ENCODE measurements around the gene CYB5RL.

CYB5RL gene

GRCh38 chr1:54191525-54191924 lies 8.3 kb downstream of the CYB5RL start:
- CTCF ChIA-PET = interaction anchor here (2.1 kb wide), 1 partner anchor 10 kb away, joined by 6 read pairs; no protein-coding TSS in a partner anchor
- DNase-seq (ENCODE audit: extremely low spot score) = no peak
- TF ChIP-seq CTBP1 (IDR thresholded peaks at IDR 0.05; ENCODE audit: borderline replicate concordance) (no peak), NFRKB (IDR thresholded peaks at IDR 0.05) (no peak), SP1 (IDR thresholded peaks at IDR 0.05) (no peak), ZNF384 (IDR thresholded peaks at IDR 0.05) (no peak), HDGF (IDR thresholded peaks at IDR 0.05; ENCODE audit: borderline replicate concordance) (no peak), FOXM1 (IDR thresholded peaks at IDR 0.05; ENCODE audit: borderline replicate concordance) (no peak), SUZ12 (IDR thresholded peaks at IDR 0.05) (no peak), LEF1 (IDR thresholded peaks at IDR 0.05; ENCODE audit: borderline replicate concordance) (no peak), ELF4 (IDR thresholded peaks at IDR 0.05) (no peak), PKNOX1 (IDR thresholded peaks at IDR 0.05) (no peak), TARDBP (IDR thresholded peaks at IDR 0.05) (no peak), FOXA1 (IDR thresholded peaks at IDR 0.05) (no peak), BHLHE40 (IDR thresholded peaks at IDR 0.05; ENCODE audit: borderline replicate concordance) (no peak), ARNT (IDR thresholded peaks at IDR 0.05) (no peak), FOXK2 (IDR thresholded peaks at IDR 0.05) (no peak), L3MBTL2 (conservative IDR thresholded peaks at IDR 0.05) (no peak)
- POLR2A ChIA-PET = interaction anchor here (2.3 kb wide), 1 partner anchor 9 kb away, joined by 8 read pairs; the partner anchor contains the start of genes CYB5RL and MRPL37

- POLR2A ChIA-PET = interaction anchor here (1.2 to 2.3 kb wide), 2 partner anchors 8 to 10 kb away, joined by 3 to 8 read pairs; partner anchors contain the start of genes CYB5RL and MRPL37
- no peak for DNase-seq (ENCODE audit: extremely low spot score)
- CTCF ChIA-PET = interaction anchor here (0.6 to 2.1 kb wide), 2 partner anchors 9 to 72 kb away, joined by 3 to 6 read pairs; no protein-coding TSS in a partner anchor
- TF ChIP-seq LEF1 (IDR thresholded peaks at IDR 0.05; ENCODE audit: borderline replicate concordance) (no peak), SUZ12 (IDR thresholded peaks at IDR 0.05) (no peak)
These were observed 9.3 kb downstream of the CYB5RL start for GRCh38 chr1:54190526-54190925.

GRCh38 chr1:54188291-54188690 lies 11.5 kb downstream of the CYB5RL start:
- DNase-seq (ENCODE audit: extremely low spot score) = no peak
- ChIA-PET POLR2A (no interaction called here), CTCF (no interaction called here)
- TF ChIP-seq HDGF (IDR thresholded peaks at IDR 0.05; ENCODE audit: borderline replicate concordance) (no peak), TARDBP (IDR thresholded peaks at IDR 0.05) (no peak), FOXM1 (IDR thresholded peaks at IDR 0.05; ENCODE audit: borderline replicate concordance) (no peak), ELF4 (IDR thresholded peaks at IDR 0.05) (no peak), ZNF384 (IDR thresholded peaks at IDR 0.05) (no peak), L3MBTL2 (conservative IDR thresholded peaks at IDR 0.05) (no peak), SUZ12 (IDR thresholded peaks at IDR 0.05) (no peak), ARNT (IDR thresholded peaks at IDR 0.05) (no peak), FOXK2 (IDR thresholded peaks at IDR 0.05) (no peak), PKNOX1 (IDR thresholded peaks at IDR 0.05) (no peak), SP1 (IDR thresholded peaks at IDR 0.05) (no peak), FOXA1 (IDR thresholded peaks at IDR 0.05) (no peak), NFRKB (IDR thresholded peaks at IDR 0.05) (no peak), CTBP1 (IDR thresholded peaks at IDR 0.05; ENCODE audit: borderline replicate concordance) (no peak), BHLHE40 (IDR thresholded peaks at IDR 0.05; ENCODE audit: borderline replicate concordance) (no peak)

GRCh38 chr1:54186056-54186455 lies 13.8 kb downstream of the CYB5RL start:
- ChIA-PET POLR2A (interaction anchor here (0.9 kb wide), 1 partner anchor 14 kb away, joined by 4 read pairs; the partner anchor contains the start of gene MRPL37), CTCF (no interaction called here)
- TF ChIP-seq FOXM1 (IDR thresholded peaks at IDR 0.05; ENCODE audit: borderline replicate concordance) = no peak
- TF ChIP-seq FOXK2 (IDR thresholded peaks at IDR 0.05) = no peak
- TF ChIP-seq NFRKB (IDR thresholded peaks at IDR 0.05) = no peak
- no peak for TF ChIP-seq HDGF (IDR thresholded peaks at IDR 0.05; ENCODE audit: borderline replicate concordance)
- no peak for TF ChIP-seq PKNOX1 (IDR thresholded peaks at IDR 0.05)
- TF ChIP-seq ZNF384 (IDR thresholded peaks at IDR 0.05) = no peak
- TF ChIP-seq ARNT (IDR thresholded peaks at IDR 0.05) = no peak
- no peak for TF ChIP-seq ELF4 (IDR thresholded peaks at IDR 0.05)
- no peak for TF ChIP-seq LEF1 (IDR thresholded peaks at IDR 0.05; ENCODE audit: borderline replicate concordance)
- TF ChIP-seq FOXA1 (IDR thresholded peaks at IDR 0.05) = no peak
- no peak for TF ChIP-seq SUZ12 (IDR thresholded peaks at IDR 0.05)
- no peak for TF ChIP-seq SP1 (IDR thresholded peaks at IDR 0.05)
- no peak for TF ChIP-seq L3MBTL2 (conservative IDR thresholded peaks at IDR 0.05)
- no peak for TF ChIP-seq BHLHE40 (IDR thresholded peaks at IDR 0.05; ENCODE audit: borderline replicate concordance)
- TF ChIP-seq TARDBP (IDR thresholded peaks at IDR 0.05) = no peak
- TF ChIP-seq CTBP1 (IDR thresholded peaks at IDR 0.05; ENCODE audit: borderline replicate concordance) = no peak
- no peak for DNase-seq (ENCODE audit: extremely low spot score)

GRCh38 chr1:54180701-54181360 lies 19.0 kb downstream of the CYB5RL start:
- no peak for TF ChIP-seq HDGF (IDR thresholded peaks at IDR 0.05; ENCODE audit: borderline replicate concordance)
- TF ChIP-seq CTBP1 (IDR thresholded peaks at IDR 0.05; ENCODE audit: borderline replicate concordance) = no peak
- TF ChIP-seq ZNF384 (IDR thresholded peaks at IDR 0.05) = no peak
- TF ChIP-seq FOXM1 (IDR thresholded peaks at IDR 0.05; ENCODE audit: borderline replicate concordance) = no peak
- TF ChIP-seq BHLHE40 (IDR thresholded peaks at IDR 0.05; ENCODE audit: borderline replicate concordance) = no peak
- TF ChIP-seq ARNT (IDR thresholded peaks at IDR 0.05) = no peak
- no peak for DNase-seq (ENCODE audit: extremely low spot score)
- ChIA-PET POLR2A (no interaction called here), CTCF (interaction anchor here (0.5 to 1.6 kb wide), 6 partner anchors 10 to 630 kb away, joined by 3 to 6 read pairs (median 4); no protein-coding TSS in a partner anchor)

Data from HEK293T (cell line).